HepG2 (cell line): Measurements from ENCODE around the gene MARF1. TPM values are rescaled to one million over a fixed set of nuclear protein-coding genes. Genes with fewer than 3 reads are reported as not detected.

Experiments used
- GATAD2A ChIP-seq: IDR thresholded peaks from 2 replicates; pipeline ENCODE4 v1.6.1; 2016
- IKZF4 ChIP-seq: sonication (generic); formaldehyde crosslinking; IDR thresholded peaks from 2 replicates; pipeline ENCODE4 v1.5.1; 2020; ENCODE audit warnings: borderline replicate concordance, mild to moderate bottlenecking, low read depth, missing genetic modification reagents; ENCODE audit errors: not compliant biosample characterization
- KAT2B ChIP-seq: fragments of 150-350 bp; IDR thresholded peaks from 2 replicates; pipeline ENCODE4 v1.6.1; 2014; ENCODE audit warnings: low read depth, low read length, borderline replicate concordance
- MXD1 ChIP-seq: sonication (generic); formaldehyde crosslinking; IDR thresholded peaks from 2 replicates; pipeline ENCODE4 v1.4.0; 2020; ENCODE audit warnings: mild to moderate bottlenecking, missing genetic modification reagents
- MYPOP ChIP-seq: sonication (generic); formaldehyde crosslinking; IDR thresholded peaks from 2 replicates; pipeline ENCODE4 v1.8.1; 2023; ENCODE audit warnings: mild to moderate bottlenecking, moderate library complexity, missing genetic modification reagents
- PTBP1 ChIP-seq: fragments of 200-400 bp; formaldehyde crosslinking; IDR thresholded peaks from 2 replicates; pipeline ENCODE4 v1.6.1; 2018; ENCODE audit warnings: low read length, low read depth; ENCODE audit not compliant: poor library complexity, severe bottlenecking
- ZMAT3 ChIP-seq: sonication (generic); formaldehyde crosslinking; conservative IDR thresholded peaks from 2 replicates; pipeline ENCODE4 v1.7.0; 2021; ENCODE audit warnings: missing genetic modification reagents
- ZNF143 ChIP-seq: sonication (generic); formaldehyde crosslinking; IDR thresholded peaks from 2 replicates; pipeline ENCODE4 v1.4.0; 2020; ENCODE audit warnings: missing genetic modification reagents
- ZNF275 ChIP-seq: sonication (generic); formaldehyde crosslinking; IDR thresholded peaks from 2 replicates; pipeline ENCODE4 v1.8.0; 2022; ENCODE audit warnings: missing genetic modification reagents, mild to moderate bottlenecking, inconsistent platforms, borderline replicate concordance
- ZNF276 ChIP-seq: sonication (generic); formaldehyde crosslinking; IDR thresholded peaks from 2 replicates; pipeline ENCODE4 v1.4.0; 2020; ENCODE audit warnings: mild to moderate bottlenecking, low read depth, missing genetic modification reagents
- ZNF296 ChIP-seq: sonication (generic); formaldehyde crosslinking; conservative IDR thresholded peaks from 2 replicates; pipeline ENCODE4 v1.5.0; 2020; ENCODE audit warnings: mild to moderate bottlenecking, missing genetic modification reagents
- ZNF747 ChIP-seq: sonication (generic); formaldehyde crosslinking; IDR thresholded peaks from 2 replicates; pipeline ENCODE4 v1.8.1; 2023; ENCODE audit warnings: missing genetic modification reagents, mild to moderate bottlenecking, borderline replicate concordance
- ZNF850 ChIP-seq: sonication (generic); formaldehyde crosslinking; conservative IDR thresholded peaks from 2 replicates; pipeline ENCODE4 v1.9.0; 2021; ENCODE audit warnings: mild to moderate bottlenecking, missing genetic modification reagents
- ZNF891 ChIP-seq: sonication (generic); formaldehyde crosslinking; IDR thresholded peaks from 2 replicates; pipeline ENCODE4 v1.5.0; 2020; ENCODE audit warnings: mild to moderate bottlenecking, missing genetic modification reagents
- polyA plus RNA-seq, 8 experiments: library from polyadenylated mRNA; depleted of rRNA in 3 of 8; stranded (reverse) in 7 of 8; unstranded in 1 of 8; fragments of >200 nt; fragmentation: Illumina TruSeq in 4 of 8; extraction: Trizol in 4 of 8; gene quantifications; 2 replicates each; pipeline versions ENCODE4 v1.2.1 to v1.2.3, GENCODE V29; 2011 to 2016; ENCODE audit warnings: low read depth in 4 of 8, missing spikeins in 1 of 8, mixed read lengths in 1 of 8; ENCODE audit not compliant: insufficient read depth in 1 of 8
- total RNA-seq, 5 experiments: library from RNA; depleted of rRNA; stranded (reverse); fragments of >200 nt; fragmentation: Illumina TruSeq; extraction: Trizol; gene quantifications; 2 replicates each; pipeline ENCODE4 v1.2.3, GENCODE V29; 2016; ENCODE audit warnings: low read depth in 1 of 5
- TF ChIP-seq, protein P1 (sequence below): sonication (generic); formaldehyde crosslinking; IDR thresholded peaks from 2 replicates; pipeline ENCODE4 v1.4.0; 2020; ENCODE audit warnings: low read depth, mild to moderate bottlenecking, missing genetic modification reagents
- TF ChIP-seq, protein P2 (sequence below), 2 experiments: sonication (generic) in 1 of 2; formaldehyde crosslinking in 1 of 2; IDR thresholded peaks; 2 replicates each; pipeline versions ENCODE4 v1.4.0 to v1.6.1; 2018 to 2020; ENCODE audit warnings: missing genetic modification reagents in 2 of 2, borderline replicate concordance in 1 of 2, low read depth in 1 of 2, mild to moderate bottlenecking in 1 of 2, missing biosample characterization in 1 of 2
- TF ChIP-seq, protein P3 (sequence below): IDR thresholded peaks from 2 replicates; pipeline ENCODE4 v1.6.1; 2016; ENCODE audit warnings: mild to moderate bottlenecking

MARF1 gene
- total and polyA plus RNA-seq, 2 of the 13 experiments (the other 11 are each of a cell fraction or from before 2014, with no cell fraction given) = 8.7 to 20.7 TPM

GRCh38 chr16:15642557-15643047, 352 bp downstream of the MARF1 start (continued):
- peak; percentile 18; the same call in 1 of the 2 replicates for TF ChIP-seq ZNF276
- peak; percentile 73; the same call in 1 of the 2 replicates for TF ChIP-seq GATAD2A (CRISPR knock-in tag)
- TF ChIP-seq IKZF4 (CRISPR knock-in tag) = peak; percentile 50
- TF ChIP-seq ZNF275 (CRISPR knock-in tag) = 0 out of 2 replicates have a peak, but pooled peaks have one; percentile 21
- 0 out of 2 replicates have a peak, but pooled peaks have one; percentile 15 for TF ChIP-seq ZNF891 (CRISPR knock-in tag)
- TF ChIP-seq ZNF747 = peak; percentile 91
- peak; percentile 80; the same call in 1 of the 2 replicates for TF ChIP-seq ZNF850 (CRISPR knock-in tag)
- TF ChIP-seq ZNF296 = peak; percentile 91; the same call in 1 of the 2 replicates
- peak; percentile 19; the same call in 1 of the 2 replicates for TF ChIP-seq KAT2B
- TF ChIP-seq ZNF143 (CRISPR knock-in tag) = no peak
- TF ChIP-seq, protein P1, sequence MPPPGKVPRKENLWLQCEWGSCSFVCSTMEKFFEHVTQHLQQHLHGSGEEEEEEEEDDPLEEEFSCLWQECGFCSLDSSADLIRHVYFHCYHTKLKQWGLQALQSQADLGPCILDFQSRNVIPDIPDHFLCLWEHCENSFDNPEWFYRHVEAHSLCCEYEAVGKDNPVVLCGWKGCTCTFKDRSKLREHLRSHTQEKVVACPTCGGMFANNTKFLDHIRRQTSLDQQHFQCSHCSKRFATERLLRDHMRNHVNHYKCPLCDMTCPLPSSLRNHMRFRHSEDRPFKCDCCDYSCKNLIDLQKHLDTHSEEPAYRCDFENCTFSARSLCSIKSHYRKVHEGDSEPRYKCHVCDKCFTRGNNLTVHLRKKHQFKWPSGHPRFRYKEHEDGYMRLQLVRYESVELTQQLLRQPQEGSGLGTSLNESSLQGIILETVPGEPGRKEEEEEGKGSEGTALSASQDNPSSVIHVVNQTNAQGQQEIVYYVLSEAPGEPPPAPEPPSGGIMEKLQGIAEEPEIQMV = peak; percentile 62; the same call in 1 of the 2 replicates
- peak; percentile 54; the same call in 1 of the 2 replicates for TF ChIP-seq MYPOP (CRISPR knock-in tag)
- no peak; the same call in 1 of the 2 replicates for TF ChIP-seq MXD1 (CRISPR knock-in tag)
- peak; percentile 48; the same call in 1 of the 2 replicates for TF ChIP-seq ZMAT3 (CRISPR knock-in tag)
- TF ChIP-seq, protein P2, sequence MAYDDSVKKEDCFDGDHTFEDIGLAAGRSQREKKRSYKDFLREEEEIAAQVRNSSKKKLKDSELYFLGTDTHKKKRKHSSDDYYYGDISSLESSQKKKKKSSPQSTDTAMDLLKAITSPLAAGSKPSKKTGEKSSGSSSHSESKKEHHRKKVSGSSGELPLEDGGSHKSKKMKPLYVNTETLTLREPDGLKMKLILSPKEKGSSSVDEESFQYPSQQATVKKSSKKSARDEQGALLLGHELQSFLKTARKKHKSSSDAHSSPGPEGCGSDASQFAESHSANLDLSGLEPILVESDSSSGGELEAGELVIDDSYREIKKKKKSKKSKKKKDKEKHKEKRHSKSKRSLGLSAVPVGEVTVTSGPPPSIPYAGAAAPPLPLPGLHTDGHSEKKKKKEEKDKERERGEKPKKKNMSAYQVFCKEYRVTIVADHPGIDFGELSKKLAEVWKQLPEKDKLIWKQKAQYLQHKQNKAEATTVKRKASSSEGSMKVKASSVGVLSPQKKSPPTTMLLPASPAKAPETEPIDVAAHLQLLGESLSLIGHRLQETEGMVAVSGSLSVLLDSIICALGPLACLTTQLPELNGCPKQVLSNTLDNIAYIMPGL (CRISPR knock-in tag; IDR thresholded peaks at IDR 0.05; ENCODE audit: borderline replicate concordance in 1 of 2, low read depth in 1 of 2) = peak; percentile 52 to 84; a peak in 2 of 4 replicates
- TF ChIP-seq, protein P3, sequence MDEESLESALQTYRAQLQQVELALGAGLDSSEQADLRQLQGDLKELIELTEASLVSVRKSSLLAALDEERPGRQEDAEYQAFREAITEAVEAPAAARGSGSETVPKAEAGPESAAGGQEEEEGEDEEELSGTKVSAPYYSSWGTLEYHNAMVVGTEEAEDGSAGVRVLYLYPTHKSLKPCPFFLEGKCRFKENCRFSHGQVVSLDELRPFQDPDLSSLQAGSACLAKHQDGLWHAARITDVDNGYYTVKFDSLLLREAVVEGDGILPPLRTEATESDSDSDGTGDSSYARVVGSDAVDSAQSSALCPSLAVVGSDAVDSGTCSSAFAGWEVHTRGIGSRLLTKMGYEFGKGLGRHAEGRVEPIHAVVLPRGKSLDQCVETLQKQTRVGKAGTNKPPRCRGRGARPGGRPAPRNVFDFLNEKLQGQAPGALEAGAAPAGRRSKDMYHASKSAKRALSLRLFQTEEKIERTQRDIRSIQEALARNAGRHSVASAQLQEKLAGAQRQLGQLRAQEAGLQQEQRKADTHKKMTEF (CRISPR knock-in tag) = peak; percentile 76
- peak; percentile 83 for TF ChIP-seq PTBP1
